Uterus (tissue), 4 donors: Measurements from ENCODE around the gene FSTL5. TPM values are rescaled to one million over a fixed set of nuclear protein-coding genes. Genes with fewer than 3 reads are reported as not detected.

Source experiments
- DNase-seq, 2 donors: peaks; one replicate each; pipeline ENCODE4 v3.0.0-alpha.2; 2019 to 2020
- H3K27ac ChIP-seq, 2 donors: fragments of 200-600 bp; sonication (generic); 1 replicate in 1 of 2; 2 replicates in 1 of 2; pipeline ENCODE4 v1.5.1; 2016 to 2018
- H3K27me3 ChIP-seq, 2 donors: fragments of 200-600 bp; sonication (generic); one replicate each; pipeline ENCODE4 v1.5.1; 2018 to 2019; ENCODE audit warnings: control low read depth in 1 of 2
- H3K36me3 ChIP-seq, 2 donors: fragments of 200-600 bp; sonication (generic); one replicate each; pipeline ENCODE4 v1.5.1; 2019; ENCODE audit warnings: control low read depth in 1 of 2
- H3K4me1 ChIP-seq, 2 donors: fragments of 200-600 bp; sonication (generic); one replicate each; pipeline ENCODE4 v1.5.1; 2018 to 2019; ENCODE audit warnings: control low read depth in 1 of 2
- H3K4me3 ChIP-seq, 2 donors: fragments of 200-600 bp; sonication (generic); 1 replicate in 1 of 2; 2 replicates in 1 of 2; pipeline ENCODE4 v1.5.1; 2018 to 2019; ENCODE audit warnings: mild to moderate bottlenecking in 1 of 2
- H3K9me3 ChIP-seq, 2 donors: fragments of 200-600 bp; sonication (generic); one replicate each; pipeline ENCODE4 v1.5.1; 2019; ENCODE audit warnings: control low read depth in 1 of 2
- POLR2A ChIP-seq, 2 donors: fragments of 450-650 bp; IDR thresholded peaks; one replicate each; pipeline ENCODE4 v1.6.1; 2016; ENCODE audit warnings: antibody characterized with exemption in 2 of 2, mild to moderate bottlenecking in 1 of 2, moderate library complexity in 1 of 2
- intact Hi-C: fragments of 100-400 bp; cut with DNase I; formaldehyde crosslinking; loops from one replicate; pipeline ENCODE4 v1.15.1; 2023; ENCODE audit warnings: low total_unique reads
- total RNA-seq, 4 donors: library from RNA; depleted of rRNA in 3 of 4; stranded (reverse); fragments of >200 nt in 3 of 4; gene quantifications; one replicate each; pipeline versions ENCODE4 v1.1.0 to v1.2.4, GENCODE V29; 2014 to 2023
- TF ChIP-seq, protein P1 (sequence below), 4 experiments: fragments of 200-600 bp in 2 of 4; fragments of 450-650 bp in 2 of 4; sonication (generic) in 2 of 4; IDR thresholded peaks; one replicate each; pipeline ENCODE4 v1.5.1; 2016 to 2019; ENCODE audit warnings: antibody characterized with exemption in 4 of 4, mild to moderate bottlenecking in 2 of 4, moderate library complexity in 1 of 4
- donor health status: DM: yes; HTN: yes; CAD: no.

The FSTL5 gene
- total RNA-seq, 4 donors from 2014 or later = 2.4 TPM; not detected in 3

DNA sequence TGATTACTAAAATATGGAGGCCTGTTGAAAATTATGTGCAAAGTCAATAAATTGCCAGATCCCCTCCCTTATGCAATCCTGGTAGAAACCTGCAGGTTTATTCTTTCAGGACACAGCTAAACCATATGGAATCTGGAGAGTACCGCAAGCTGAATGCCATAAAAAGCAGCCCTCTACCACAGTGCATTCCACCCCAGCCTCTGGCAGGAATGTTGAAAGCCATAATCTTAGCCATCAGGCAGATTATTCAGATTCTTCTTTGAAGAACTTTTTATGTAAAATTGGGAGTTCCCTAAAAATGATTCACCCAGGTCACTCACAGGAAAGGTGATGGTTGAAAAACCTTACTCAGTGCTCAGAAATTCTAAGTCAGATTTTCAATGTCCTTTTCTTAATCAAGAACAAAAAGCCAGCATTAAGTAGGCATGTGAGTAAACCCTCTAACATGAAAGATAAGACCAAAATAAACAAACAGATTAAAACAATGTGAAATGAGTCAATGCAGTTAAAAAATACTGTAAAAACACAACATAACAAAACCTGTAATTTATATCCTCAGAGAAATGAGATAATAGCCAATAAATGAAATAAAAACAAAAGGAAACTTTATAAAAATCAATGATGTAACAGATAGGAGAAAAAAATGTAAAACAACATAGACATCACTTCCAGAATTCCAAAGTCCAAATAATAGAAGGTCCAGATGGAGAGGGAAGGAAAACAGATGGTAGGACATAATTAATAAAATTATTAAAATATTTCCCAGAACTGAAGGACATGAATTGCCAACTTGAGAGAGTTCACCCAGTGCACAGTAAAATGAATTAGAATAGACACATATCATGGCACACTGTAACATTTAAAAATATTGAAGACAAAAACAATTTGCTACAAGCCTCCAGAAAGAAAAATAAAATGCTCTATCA is 226.9 kb downstream of the FSTL5 start:
- TF ChIP-seq, protein P1, sequence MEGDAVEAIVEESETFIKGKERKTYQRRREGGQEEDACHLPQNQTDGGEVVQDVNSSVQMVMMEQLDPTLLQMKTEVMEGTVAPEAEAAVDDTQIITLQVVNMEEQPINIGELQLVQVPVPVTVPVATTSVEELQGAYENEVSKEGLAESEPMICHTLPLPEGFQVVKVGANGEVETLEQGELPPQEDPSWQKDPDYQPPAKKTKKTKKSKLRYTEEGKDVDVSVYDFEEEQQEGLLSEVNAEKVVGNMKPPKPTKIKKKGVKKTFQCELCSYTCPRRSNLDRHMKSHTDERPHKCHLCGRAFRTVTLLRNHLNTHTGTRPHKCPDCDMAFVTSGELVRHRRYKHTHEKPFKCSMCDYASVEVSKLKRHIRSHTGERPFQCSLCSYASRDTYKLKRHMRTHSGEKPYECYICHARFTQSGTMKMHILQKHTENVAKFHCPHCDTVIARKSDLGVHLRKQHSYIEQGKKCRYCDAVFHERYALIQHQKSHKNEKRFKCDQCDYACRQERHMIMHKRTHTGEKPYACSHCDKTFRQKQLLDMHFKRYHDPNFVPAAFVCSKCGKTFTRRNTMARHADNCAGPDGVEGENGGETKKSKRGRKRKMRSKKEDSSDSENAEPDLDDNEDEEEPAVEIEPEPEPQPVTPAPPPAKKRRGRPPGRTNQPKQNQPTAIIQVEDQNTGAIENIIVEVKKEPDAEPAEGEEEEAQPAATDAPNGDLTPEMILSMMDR (IDR thresholded peaks at IDR 0.05) = no peak
- no peak for TF ChIP-seq POLR2A (IDR thresholded peaks at IDR 0.05)
- H3K4me3 ChIP-seq = no peak overlapping the region

DNA sequence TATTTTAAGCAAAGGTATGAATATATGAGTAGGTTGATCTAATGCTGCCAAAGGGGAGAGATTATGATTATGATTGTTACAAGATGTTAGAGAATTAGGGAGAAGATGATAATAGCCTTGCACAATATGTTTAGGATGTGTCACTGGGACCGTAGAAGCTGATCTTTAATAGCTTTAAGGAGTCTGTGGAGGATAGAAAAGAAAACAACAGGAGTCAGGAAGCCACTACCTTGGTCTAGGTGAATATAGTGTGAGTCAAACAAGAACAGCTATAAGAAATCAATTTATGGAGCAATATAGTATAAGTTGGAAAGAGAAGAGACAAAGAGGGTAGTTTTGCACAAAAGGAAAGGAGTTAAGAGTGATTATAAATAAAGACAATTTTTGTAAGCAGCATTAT is 232.7 kb downstream of the FSTL5 start:
- no peaks in the 10 kb centered on the region for H3K36me3 ChIP-seq
- no peak overlapping the region for H3K27ac ChIP-seq
- no peak overlapping the region for H3K4me3 ChIP-seq
- DNase-seq = no peak
- TF ChIP-seq, protein P1 (IDR thresholded peaks at IDR 0.05) = no peak
- no peak for TF ChIP-seq POLR2A (IDR thresholded peaks at IDR 0.05)
- H3K27me3 ChIP-seq = no peaks in the 10 kb centered on the region
- intact Hi-C loops = no loop called here
- no peaks in the 10 kb centered on the region for H3K4me1 ChIP-seq
- H3K9me3 ChIP-seq = no peaks in the 10 kb centered on the region

More for the DNA sequence above, 226.9 kb downstream of the FSTL5 start:
- intact Hi-C loops = no loop called here
- Histone ChIP-seq H3K27ac (no peak overlapping the region), H3K4me1 (no peaks in the 10 kb centered on the region), H3K9me3 (no peaks in the 10 kb centered on the region), H3K36me3 (no peaks in the 10 kb centered on the region), H3K27me3 (no peaks in the 10 kb centered on the region)
- DNase-seq = no peak

DNA sequence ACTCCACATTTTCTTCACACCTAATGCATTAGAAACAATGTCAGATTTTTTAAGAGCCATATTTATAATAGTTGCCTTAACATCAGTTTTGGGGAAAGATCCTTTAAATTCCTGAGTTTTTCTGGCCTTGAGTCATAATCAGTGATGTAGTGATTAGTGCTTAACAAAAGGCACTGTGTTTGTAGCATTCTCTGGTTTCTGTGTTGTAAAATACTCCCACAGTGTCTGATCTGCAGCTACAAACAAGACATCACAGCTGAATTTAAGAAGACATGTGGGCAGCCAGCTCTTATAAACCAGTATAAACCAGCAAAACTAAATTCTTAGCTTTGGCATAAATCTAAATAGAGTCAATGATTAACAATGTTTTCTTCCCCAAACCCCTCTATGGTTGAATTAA is 233.8 kb downstream of the FSTL5 start:
- TF ChIP-seq, protein P1 (IDR thresholded peaks at IDR 0.05) = no peak
- TF ChIP-seq POLR2A (IDR thresholded peaks at IDR 0.05) = no peak
- DNase-seq = no peak
- no peak overlapping the region for H3K27ac ChIP-seq
- no peaks in the 10 kb centered on the region for H3K27me3 ChIP-seq
- no peak overlapping the region for H3K4me3 ChIP-seq
- H3K36me3 ChIP-seq = peaks cover 0 to 2% of the 10 kb centered on the region in 2 donors
- intact Hi-C loops = no loop called here
- no peaks in the 10 kb centered on the region for H3K4me1 ChIP-seq
- no peaks in the 10 kb centered on the region for H3K9me3 ChIP-seq

DNA sequence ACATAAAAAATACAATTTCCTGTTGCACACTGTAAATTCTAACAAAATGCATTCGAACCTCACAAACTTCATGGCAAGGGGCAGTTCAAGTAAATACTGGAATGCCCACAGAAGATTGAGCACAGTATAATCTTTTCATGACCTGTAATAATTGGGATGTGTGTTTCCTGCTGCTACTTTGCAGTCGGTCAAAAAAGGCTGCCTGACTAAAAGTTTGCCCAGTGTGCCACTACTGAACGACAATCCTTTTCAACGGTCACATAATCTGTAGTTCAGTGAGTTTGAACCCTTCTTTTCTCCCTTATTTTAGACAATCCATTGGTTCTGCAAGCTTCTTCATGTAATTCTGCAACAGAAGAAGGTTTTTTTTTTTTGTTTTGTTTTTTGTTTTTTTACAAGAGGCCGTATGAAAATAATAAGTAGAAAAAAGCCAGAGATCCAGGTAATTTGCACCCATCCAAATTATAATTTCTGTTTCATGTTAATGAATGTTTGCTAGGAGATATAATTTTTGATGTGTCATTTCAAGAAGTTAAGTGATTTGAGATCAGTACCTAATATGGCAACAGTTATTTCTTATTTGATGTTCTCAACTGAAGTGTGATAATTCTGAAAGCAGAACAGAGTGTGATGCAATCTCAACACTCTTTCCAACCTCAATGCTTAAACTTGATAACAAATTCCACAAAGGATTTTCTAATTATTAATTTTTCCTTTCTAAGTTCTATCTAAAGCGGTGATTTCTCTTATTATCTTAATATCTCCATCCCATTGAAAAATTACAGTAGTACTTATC is 237.6 kb downstream of the FSTL5 start:
- Histone ChIP-seq H3K27ac (no peak overlapping the region), H3K4me1 (no peaks in the 10 kb centered on the region), H3K4me3 (no peak overlapping the region), H3K9me3 (no peaks in the 10 kb centered on the region), H3K36me3 (peaks cover 0 to 2% of the 10 kb centered on the region in 2 donors), H3K27me3 (no peaks in the 10 kb centered on the region)
- intact Hi-C loops = no loop called here
- DNase-seq = no peak
- TF ChIP-seq, protein P1 (IDR thresholded peaks at IDR 0.05) = no peak
- TF ChIP-seq POLR2A (IDR thresholded peaks at IDR 0.05) = no peak
